RWPE2 (cell line): ENCODE measurements around the gene ZNF736.
A peak's percentile ranks its signal among the peaks of the same experiment; 100 is the strongest.
"Not testable (repeated sequence)": the region's sequence is repeated elsewhere in the genome, so short reads cannot be mapped to it uniquely, and the experiment has no call there.

Source experiments
- ATAC-seq: fragments of 200-7000 bp; cut with Tn5 transposase; 3 replicates; pipeline ENCODE4 v1.9.1; 2021; ENCODE audit warnings: low read depth
- DNase-seq: peaks from one replicate; pipeline ENCODE4 v3.0.0-alpha.2; 2020; ENCODE audit warnings: low spot score
- H3K27ac ChIP-seq: fragments of 450-650 bp; 2 replicates; pipeline ENCODE4 v1.5.1; 2017; ENCODE audit warnings: mild to moderate bottlenecking; ENCODE audit not compliant: poor library complexity, severe bottlenecking
- H3K27me3 ChIP-seq: fragments of 250-450 bp; sonication (Bioruptor Pico); 2 replicates; pipeline ENCODE4 v1.5.1; 2021; ENCODE audit warnings: mild to moderate bottlenecking, moderate library complexity; ENCODE audit not compliant: insufficient read depth, poor library complexity, severe bottlenecking
- H3K36me3 ChIP-seq: fragments of 250-450 bp; sonication (Bioruptor Pico); 2 replicates; pipeline ENCODE4 v1.5.1; 2020; ENCODE audit warnings: low read depth, mild to moderate bottlenecking, moderate library complexity
- H3K4me1 ChIP-seq: fragments of 250-450 bp; sonication (Bioruptor Pico); 2 replicates; pipeline ENCODE4 v1.5.1; 2021; ENCODE audit warnings: mild to moderate bottlenecking, moderate library complexity; ENCODE audit not compliant: insufficient read depth, poor library complexity, severe bottlenecking
- H3K4me3 ChIP-seq: fragments of 250-450 bp; sonication (Bioruptor Pico); 2 replicates; pipeline ENCODE4 v1.5.1; 2021; ENCODE audit warnings: mild to moderate bottlenecking, moderate library complexity; ENCODE audit not compliant: severe bottlenecking
- H3K9me3 ChIP-seq: fragments of 250-450 bp; sonication (Bioruptor Pico); 2 replicates; pipeline ENCODE4 v1.5.1; 2021; ENCODE audit warnings: mild to moderate bottlenecking, moderate library complexity; ENCODE audit not compliant: severe bottlenecking
- CTCF ChIP-seq: fragments of 450-650 bp; IDR thresholded peaks from one replicate; pipeline ENCODE4 v1.5.1; 2017; ENCODE audit warnings: mild to moderate bottlenecking, moderate library complexity; ENCODE audit not compliant: poor library complexity, severe bottlenecking

The ZNF736 gene

GRCh38 chr7:64314566-64314965 is 805 bp downstream of the ZNF736 start:
- Histone ChIP-seq H3K27ac (peak overlapping the region; percentile 36), H3K9me3 (no peaks in the 10 kb centered on the region), H3K27me3 (no peaks in the 10 kb centered on the region), H3K4me1 (no peaks in the 10 kb centered on the region), H3K36me3 (peaks cover 4% of the 10 kb centered on the region), H3K4me3 (peak overlapping the region; percentile 57)
- DNase-seq = no peak
- TF ChIP-seq CTCF = no peak
- ATAC-seq = no peak

- not testable (repeated sequence) for ATAC-seq, DNase-seq
Observed at GRCh38 chr7:64316031-64316742, 2.4 kb downstream of the ZNF736 start.

GRCh38 chr7:64320547-64321513 is 7.1 kb downstream of the ZNF736 start:
- ATAC-seq = no peak
- H3K4me3 ChIP-seq = no peak overlapping the region
- H3K27ac ChIP-seq = no peak overlapping the region
- no peaks in the 10 kb centered on the region for H3K27me3 ChIP-seq
- DNase-seq = no peak
- H3K9me3 ChIP-seq = peaks cover 2% of the 10 kb centered on the region
- no peak for TF ChIP-seq CTCF
- peaks cover 4% of the 10 kb centered on the region; the same call in 1 of the 2 replicates for H3K36me3 ChIP-seq
- H3K4me1 ChIP-seq = no peaks in the 10 kb centered on the region

More at GRCh38 chr7:64316031-64316742, 2.4 kb downstream of the ZNF736 start:
- not testable (repeated sequence) for H3K27me3 ChIP-seq, H3K9me3 ChIP-seq, H3K36me3 ChIP-seq, H3K4me3 ChIP-seq, H3K27ac ChIP-seq, H3K4me1 ChIP-seq

- H3K4me1 ChIP-seq, H3K27me3 ChIP-seq, H3K9me3 ChIP-seq, DNase-seq, H3K27ac ChIP-seq, H3K36me3 ChIP-seq, ATAC-seq, H3K4me3 ChIP-seq: not testable (repeated sequence)
Observed at GRCh38 chr7:64324166-64324565, 10.4 kb downstream of the ZNF736 start.

GRCh38 chr7:64348713-64349210 is 35.0 kb downstream of the ZNF736 start:
- not testable (repeated sequence) for H3K27ac ChIP-seq, H3K36me3 ChIP-seq, ATAC-seq, H3K27me3 ChIP-seq, H3K4me1 ChIP-seq, H3K4me3 ChIP-seq, DNase-seq
- peaks cover 11% of the 10 kb centered on the region for H3K9me3 ChIP-seq

- H3K4me3 ChIP-seq = no peak overlapping the region
- peaks cover 12% of the 10 kb centered on the region for H3K9me3 ChIP-seq
- H3K27me3 ChIP-seq = no peaks in the 10 kb centered on the region
- DNase-seq (no peak), ATAC-seq (no peak)
- TF ChIP-seq CTCF = no peak
- H3K36me3 ChIP-seq = no peaks in the 10 kb centered on the region
- H3K27ac ChIP-seq = no peak overlapping the region
- H3K4me1 ChIP-seq = no peaks in the 10 kb centered on the region
Observed at GRCh38 chr7:64359543-64359942, 45.8 kb downstream of the ZNF736 start.
